ENCODE results near the gene RPL19. TPM values are rescaled to one million over a fixed set of nuclear protein-coding genes. Genes with fewer than 3 reads are reported as not detected.

RPL19 gene
- total RNA-seq, 3 donors from 2014 or later, result 1,315 to 1,492 (median 1,411) TPM

- H3K36me3 ChIP-seq (ENCODE audit: low read depth), result no peaks in the 10 kb centered on the region
- no peak for DNase-seq
- H3K4me1 ChIP-seq (ENCODE audit: low read depth), result peaks cover 16% of the 10 kb centered on the region
- intact Hi-C loops (cut with DNase I, micrococcal nuclease), result no loop called here
- no peak for ATAC-seq
- H3K4me3 ChIP-seq, result no peak overlapping the region
- no peaks in the 10 kb centered on the region for H3K9me3 ChIP-seq
- TF ChIP-seq, protein P1, sequence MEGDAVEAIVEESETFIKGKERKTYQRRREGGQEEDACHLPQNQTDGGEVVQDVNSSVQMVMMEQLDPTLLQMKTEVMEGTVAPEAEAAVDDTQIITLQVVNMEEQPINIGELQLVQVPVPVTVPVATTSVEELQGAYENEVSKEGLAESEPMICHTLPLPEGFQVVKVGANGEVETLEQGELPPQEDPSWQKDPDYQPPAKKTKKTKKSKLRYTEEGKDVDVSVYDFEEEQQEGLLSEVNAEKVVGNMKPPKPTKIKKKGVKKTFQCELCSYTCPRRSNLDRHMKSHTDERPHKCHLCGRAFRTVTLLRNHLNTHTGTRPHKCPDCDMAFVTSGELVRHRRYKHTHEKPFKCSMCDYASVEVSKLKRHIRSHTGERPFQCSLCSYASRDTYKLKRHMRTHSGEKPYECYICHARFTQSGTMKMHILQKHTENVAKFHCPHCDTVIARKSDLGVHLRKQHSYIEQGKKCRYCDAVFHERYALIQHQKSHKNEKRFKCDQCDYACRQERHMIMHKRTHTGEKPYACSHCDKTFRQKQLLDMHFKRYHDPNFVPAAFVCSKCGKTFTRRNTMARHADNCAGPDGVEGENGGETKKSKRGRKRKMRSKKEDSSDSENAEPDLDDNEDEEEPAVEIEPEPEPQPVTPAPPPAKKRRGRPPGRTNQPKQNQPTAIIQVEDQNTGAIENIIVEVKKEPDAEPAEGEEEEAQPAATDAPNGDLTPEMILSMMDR (IDR thresholded peaks at IDR 0.05), result no peak
Observed at GRCh38 chr17:39195568-39196160, 4.4 kb upstream of the RPL19 start.

GRCh38 chr17:39196241-39196807 lies 3.8 kb upstream of the RPL19 start:
- no peaks in the 10 kb centered on the region for H3K36me3 ChIP-seq (ENCODE audit: low read depth)
- no peak overlapping the region for H3K4me3 ChIP-seq
- peaks cover 20% of the 10 kb centered on the region for H3K4me1 ChIP-seq (ENCODE audit: low read depth)
- no peaks in the 10 kb centered on the region for H3K9me3 ChIP-seq
- TF ChIP-seq, protein P1 (IDR thresholded peaks at IDR 0.05), result no peak
- ATAC-seq (no peak), DNase-seq (peak in 2 of 3 donors; percentile 27 to 65)
- intact Hi-C loops (cut with DNase I, micrococcal nuclease), result no loop called here

GRCh38 chr17:39196808-39197291 lies 3.2 kb upstream of the RPL19 start:
- ATAC-seq (peak; percentile 11), DNase-seq (peak; percentile 28 to 80 (median 64))
- H3K4me3 ChIP-seq, result peak overlapping the region; percentile 40
- intact Hi-C loops (cut with DNase I, micrococcal nuclease), result no loop called here
- no peaks in the 10 kb centered on the region for H3K9me3 ChIP-seq
- TF ChIP-seq, protein P1 (IDR thresholded peaks at IDR 0.05), result no peak
- H3K4me1 ChIP-seq (ENCODE audit: low read depth), result peaks cover 25% of the 10 kb centered on the region
- H3K36me3 ChIP-seq (ENCODE audit: low read depth), result peaks cover under 1% of the 10 kb centered on the region

- Histone ChIP-seq H3K4me1 (ENCODE audit: low read depth) (peaks cover 31% of the 10 kb centered on the region), H3K4me3 (peak within 1 kb of the TSS; percentile 40), H3K9me3 (no peaks in the 10 kb centered on the region), H3K36me3 (ENCODE audit: low read depth) (peaks cover 7% of the 10 kb centered on the region)
- intact Hi-C loops (cut with DNase I, micrococcal nuclease), result no loop called here
- TF ChIP-seq, protein P1 (IDR thresholded peaks at IDR 0.05), result no peak
- ATAC-seq, result peak; percentile 69
- DNase-seq, result peak; percentile 70 to 86 (median 83)
Observed at GRCh38 chr17:39197380-39198185, 2.5 kb upstream of the RPL19 start, which contains the start of gene CACNB1. CACNB1 (minus strand) TSS chr17:39197669; CDS start chr17:39197495, 174 bp downstream.

DNA sequence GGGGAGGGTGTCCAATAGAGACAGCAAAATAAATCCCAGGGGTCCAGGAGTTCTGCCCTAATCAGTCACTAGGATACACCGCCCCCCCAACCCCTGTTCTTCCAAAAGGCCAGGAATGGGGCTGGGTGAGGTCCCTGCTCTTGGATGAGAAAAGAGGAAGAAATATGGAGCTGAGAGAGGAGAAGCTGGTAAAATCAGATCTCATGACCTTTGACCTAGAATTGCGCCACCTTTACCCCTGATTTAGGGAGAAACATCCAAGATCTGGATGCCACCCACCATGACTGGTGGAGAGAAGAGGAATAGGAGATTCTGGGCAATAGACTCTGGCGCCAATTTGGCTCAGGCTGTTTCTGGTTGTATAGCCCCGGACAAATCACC lies 1.9 kb upstream of the RPL19 start:
- Histone ChIP-seq H3K4me3 (no peak overlapping the region), H3K9me3 (no peaks in the 10 kb centered on the region), H3K36me3 (ENCODE audit: low read depth) (peaks cover 7% of the 10 kb centered on the region), H3K4me1 (ENCODE audit: low read depth) (peaks cover 31% of the 10 kb centered on the region)
- ATAC-seq (no peak), DNase-seq (peak in 1 of 3 donors; percentile 30)
- TF ChIP-seq, protein P1 (IDR thresholded peaks at IDR 0.05), result no peak
- intact Hi-C loops (cut with DNase I, micrococcal nuclease), result no loop called here
